ENCODE results near the gene DICER1. TPM values are rescaled to one million over a fixed set of nuclear protein-coding genes. Genes with fewer than 3 reads are reported as not detected.

DICER1 gene
- polyA plus RNA-seq, 1 donor (not counting 4 experiments of a cell fraction or from before 2014, with no cell fraction given): 31.6 TPM

- dilution Hi-C loops (cut with MboI; ENCODE audit: extremely low pct_ligation_motif_present, low sequenced_read_pairs): no loop called here
- Histone ChIP-seq H3K4me2 (ENCODE audit: control insufficient read depth, extremely low read depth, insufficient read depth, low read depth, low read length) (no peak overlapping the region), H3K9ac (ENCODE audit: control insufficient read depth, extremely low read depth, insufficient read depth, low read length) (no peak overlapping the region), H3K9me1 (ENCODE audit: control insufficient read depth, extremely low read depth, insufficient read depth, low read length) (no peaks in the 10 kb centered on the region), H3K4me3 (ENCODE audit: control insufficient read depth in 2 of 3, extremely low read depth in 1 of 3, insufficient read depth in 2 of 3, low read depth in 1 of 3, low read length in 3 of 3) (no peak overlapping the region), H4K20me1 (ENCODE audit: control insufficient read depth, extremely low read depth, insufficient read depth, low read length) (no peaks in the 10 kb centered on the region), H3K27me3 (ENCODE audit: control insufficient read depth, extremely low read depth, insufficient read depth, low read length) (no peaks in the 10 kb centered on the region), H3K4me1 (ENCODE audit: control insufficient read depth, extremely low read depth, insufficient read depth, low read length) (no peaks in the 10 kb centered on the region), H3K9me3 (ENCODE audit: control insufficient read depth, low read depth, low read length) (no peaks in the 10 kb centered on the region), H3K27ac (ENCODE audit: control insufficient read depth, insufficient read depth, low read length) (no peak overlapping the region), H2AFZ (ENCODE audit: control insufficient read depth, low read length) (no peak overlapping the region), H3K79me2 (ENCODE audit: control insufficient read depth, insufficient read depth, low read length) (no peaks in the 10 kb centered on the region), H3K36me3 (ENCODE audit: control insufficient read depth in 2 of 2, extremely low read depth in 1 of 2, insufficient read depth in 2 of 2, low read length in 2 of 2) (peaks cover 0 to 5% of the 10 kb centered on the region in 2 experiments)
- DNase-seq (ENCODE audit: low read depth, low spot score) (no peak), FAIRE-seq (no peak)
- TF ChIP-seq, protein P1, sequence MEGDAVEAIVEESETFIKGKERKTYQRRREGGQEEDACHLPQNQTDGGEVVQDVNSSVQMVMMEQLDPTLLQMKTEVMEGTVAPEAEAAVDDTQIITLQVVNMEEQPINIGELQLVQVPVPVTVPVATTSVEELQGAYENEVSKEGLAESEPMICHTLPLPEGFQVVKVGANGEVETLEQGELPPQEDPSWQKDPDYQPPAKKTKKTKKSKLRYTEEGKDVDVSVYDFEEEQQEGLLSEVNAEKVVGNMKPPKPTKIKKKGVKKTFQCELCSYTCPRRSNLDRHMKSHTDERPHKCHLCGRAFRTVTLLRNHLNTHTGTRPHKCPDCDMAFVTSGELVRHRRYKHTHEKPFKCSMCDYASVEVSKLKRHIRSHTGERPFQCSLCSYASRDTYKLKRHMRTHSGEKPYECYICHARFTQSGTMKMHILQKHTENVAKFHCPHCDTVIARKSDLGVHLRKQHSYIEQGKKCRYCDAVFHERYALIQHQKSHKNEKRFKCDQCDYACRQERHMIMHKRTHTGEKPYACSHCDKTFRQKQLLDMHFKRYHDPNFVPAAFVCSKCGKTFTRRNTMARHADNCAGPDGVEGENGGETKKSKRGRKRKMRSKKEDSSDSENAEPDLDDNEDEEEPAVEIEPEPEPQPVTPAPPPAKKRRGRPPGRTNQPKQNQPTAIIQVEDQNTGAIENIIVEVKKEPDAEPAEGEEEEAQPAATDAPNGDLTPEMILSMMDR (optimal IDR thresholded peaks at IDR 0.05 in 1 of 3, IDR thresholded peaks at IDR 0.05 in 1 of 3, conservative IDR thresholded peaks at IDR 0.05 in 1 of 3; ENCODE audit: extremely low read depth in 1 of 3, insufficient read depth in 2 of 3, low read length in 3 of 3): no peak
- no peak for TF ChIP-seq EZH2 (IDR thresholded peaks at IDR 0.05; ENCODE audit: low read length)
Observed at GRCh38 chr14:95191445-95192199, 34.3 kb upstream of the DICER1 start.

DNA sequence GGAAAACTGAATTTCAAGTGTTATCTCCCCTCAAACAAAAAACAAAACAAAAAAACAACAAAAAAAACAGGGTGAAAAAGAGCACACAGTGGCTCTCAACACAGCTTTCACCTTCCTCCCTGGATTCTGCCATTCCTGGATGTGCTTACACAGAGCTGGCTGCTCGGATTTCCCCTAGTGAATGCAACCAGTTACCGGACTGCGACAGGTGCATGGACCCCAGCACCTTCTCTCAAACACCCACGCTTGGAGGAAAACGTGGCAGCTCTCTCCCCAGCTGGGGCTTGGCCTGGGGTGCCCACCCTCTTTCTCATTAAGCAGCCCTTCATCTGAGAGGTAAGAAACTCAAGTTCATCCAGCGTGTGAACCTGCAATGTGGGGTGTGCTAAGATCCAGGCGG, 33.5 kb upstream of the DICER1 start:
- Histone ChIP-seq H3K79me2 (ENCODE audit: control insufficient read depth, insufficient read depth, low read length) (no peaks in the 10 kb centered on the region), H3K4me1 (ENCODE audit: control insufficient read depth, extremely low read depth, insufficient read depth, low read length) (no peaks in the 10 kb centered on the region), H3K27me3 (ENCODE audit: control insufficient read depth, extremely low read depth, insufficient read depth, low read length) (no peaks in the 10 kb centered on the region), H3K9me3 (ENCODE audit: control insufficient read depth, low read depth, low read length) (no peaks in the 10 kb centered on the region), H3K4me2 (ENCODE audit: control insufficient read depth, extremely low read depth, insufficient read depth, low read depth, low read length) (no peak overlapping the region), H3K36me3 (ENCODE audit: control insufficient read depth in 2 of 2, extremely low read depth in 1 of 2, insufficient read depth in 2 of 2, low read length in 2 of 2) (peaks cover 0 to 5% of the 10 kb centered on the region in 2 experiments), H3K9ac (ENCODE audit: control insufficient read depth, extremely low read depth, insufficient read depth, low read length) (no peak overlapping the region), H4K20me1 (ENCODE audit: control insufficient read depth, extremely low read depth, insufficient read depth, low read length) (peaks cover under 1% of the 10 kb centered on the region), H3K27ac (ENCODE audit: control insufficient read depth, insufficient read depth, low read length) (no peak overlapping the region), H2AFZ (ENCODE audit: control insufficient read depth, low read length) (no peak overlapping the region), H3K9me1 (ENCODE audit: control insufficient read depth, extremely low read depth, insufficient read depth, low read length) (no peaks in the 10 kb centered on the region), H3K4me3 (ENCODE audit: control insufficient read depth in 2 of 3, extremely low read depth in 1 of 3, insufficient read depth in 2 of 3, low read depth in 1 of 3, low read length in 3 of 3) (no peak overlapping the region)
- TF ChIP-seq EZH2 (IDR thresholded peaks at IDR 0.05; ENCODE audit: low read length): no peak
- TF ChIP-seq, protein P1 (optimal IDR thresholded peaks at IDR 0.05 in 1 of 3, IDR thresholded peaks at IDR 0.05 in 1 of 3, conservative IDR thresholded peaks at IDR 0.05 in 1 of 3; ENCODE audit: extremely low read depth in 1 of 3, insufficient read depth in 2 of 3, low read length in 3 of 3): no peak
- DNase-seq (ENCODE audit: low read depth, low spot score): no peak
- dilution Hi-C loops (cut with MboI; ENCODE audit: extremely low pct_ligation_motif_present, low sequenced_read_pairs): no loop called here
- no peak for FAIRE-seq
